ENCODE results near the gene LRRC28. TPM values are rescaled to one million over a fixed set of nuclear protein-coding genes. Genes with fewer than 3 reads are reported as not detected.

Gene LRRC28
- total RNA-seq, 1 experiment from 2014 or later, result 21.4 TPM

- Histone ChIP-seq H2AFZ (ENCODE audit: low read depth, low read length, poor library complexity, severe bottlenecking) (no peak overlapping the region), H3K4me3 (replicated peaks in 1 of 2; ENCODE audit: low read depth in 1 of 2, low read length in 2 of 2) (no peak overlapping the region), H3K9me3 (ENCODE audit: control insufficient read depth in 1 of 2, insufficient read depth in 1 of 2, low read depth in 1 of 2, low read length in 2 of 2) (no peaks in the 10 kb centered on the region), H3K4me2 (ENCODE audit: low read length) (no peak overlapping the region), H3K27me3 (ENCODE audit: insufficient read depth, low read length) (no peaks in the 10 kb centered on the region), H3K9me2 (ENCODE audit: insufficient read depth) (no peaks in the 10 kb centered on the region), H3K9ac (ENCODE audit: low read length) (no peak overlapping the region), H3K79me2 (ENCODE audit: insufficient read depth, low read length) (no peaks in the 10 kb centered on the region), H4K20me1 (ENCODE audit: insufficient read depth) (no peaks in the 10 kb centered on the region), H3K4me1 (ENCODE audit: control insufficient read depth in 1 of 2, insufficient read depth in 2 of 2, low read length in 2 of 2) (no peaks in the 10 kb centered on the region), H3K36me3 (ENCODE audit: control insufficient read depth in 1 of 2, insufficient read depth in 2 of 2, low read length in 2 of 2) (no peaks in the 10 kb centered on the region), H3K27ac (ENCODE audit: low read depth, low read length) (no peak overlapping the region)
- no peak for TF ChIP-seq EZH2phosphoT487 (IDR thresholded peaks at IDR 0.05; ENCODE audit: borderline replicate concordance)
- TF ChIP-seq YY1 (IDR thresholded peaks at IDR 0.05; ENCODE audit: extremely low read depth, insufficient replicate concordance, low read depth, low read length), result no peak
- TF ChIP-seq EGR1 (IDR thresholded peaks at IDR 0.05; ENCODE audit: low read depth), result no peak
- ChIA-PET RAD21 (ENCODE audit: low non-redundant PET in 1 of 2, low total read pairs in 2 of 2, uncharacterized antibody in 2 of 2, unreplicated experiment in 2 of 2) (no interaction called here), CTCF (interaction anchor here (1.0 kb wide), 1 partner anchor 362 kb away, joined by 3 read pairs; no protein-coding TSS in a partner anchor), POLR2A (no interaction called here)
- BruUV-seq (replicated peaks), result no TSS peak
- intact Hi-C loops (cut with micrococcal nuclease), result no loop called here
- ATAC-seq (no peak), DNase-seq (ENCODE audit: low read depth, low spot score) (no peak)
Measured at GRCh38 chr15:99341786-99342185, 90.5 kb downstream of the LRRC28 start.

- intact Hi-C loops (cut with micrococcal nuclease), result no loop called here
- H3K79me2 ChIP-seq (ENCODE audit: insufficient read depth, low read length), result no peaks in the 10 kb centered on the region
- no peak overlapping the region for H3K9ac ChIP-seq (ENCODE audit: low read length)
- no peak overlapping the region for H3K4me2 ChIP-seq (ENCODE audit: low read length)
- no peak for ATAC-seq
- ChIA-PET RAD21 (ENCODE audit: low non-redundant PET in 1 of 2, low total read pairs in 2 of 2, uncharacterized antibody in 2 of 2, unreplicated experiment in 2 of 2) (no interaction called here), CTCF (interaction anchor here (2.3 kb wide), 1 partner anchor 361 kb away, joined by 8 read pairs; no protein-coding TSS in a partner anchor), POLR2A (no interaction called here)
- H2AFZ ChIP-seq (ENCODE audit: low read depth, low read length, poor library complexity, severe bottlenecking), result no peak overlapping the region
- no peak overlapping the region for H3K4me3 ChIP-seq (replicated peaks in 1 of 2; ENCODE audit: low read depth in 1 of 2, low read length in 2 of 2)
- no peaks in the 10 kb centered on the region for H3K27me3 ChIP-seq (ENCODE audit: insufficient read depth, low read length)
- no peaks in the 10 kb centered on the region for H3K9me2 ChIP-seq (ENCODE audit: insufficient read depth)
- no peak for TF ChIP-seq ATF3 (IDR thresholded peaks at IDR 0.05)
- no peak for TF ChIP-seq REST (IDR thresholded peaks at IDR 0.05; ENCODE audit: low read depth)
- TF ChIP-seq FOSL1 (IDR thresholded peaks at IDR 0.05; ENCODE audit: low read depth), result no peak
- no peak for TF ChIP-seq ZNF274 (IDR thresholded peaks at IDR 0.05; ENCODE audit: low read depth, low read length)
- no peak for TF ChIP-seq YY1 (IDR thresholded peaks at IDR 0.05; ENCODE audit: extremely low read depth, insufficient replicate concordance, low read depth, low read length)
- TF ChIP-seq RAD21 (IDR thresholded peaks at IDR 0.05; ENCODE audit: low read depth), result no peak
- no peak for TF ChIP-seq POLR2A (IDR thresholded peaks at IDR 0.05; ENCODE audit: borderline replicate concordance, extremely low read depth, insufficient read depth, insufficient read length)
- TF ChIP-seq JUND (IDR thresholded peaks at IDR 0.05), result no peak
- TF ChIP-seq SIN3A (IDR thresholded peaks at IDR 0.05; ENCODE audit: low read depth), result no peak
- TF ChIP-seq EGR1 (IDR thresholded peaks at IDR 0.05; ENCODE audit: low read depth), result no peak
- no peak for TF ChIP-seq CTCF (IDR thresholded peaks at IDR 0.05 in 2 of 3, conservative IDR thresholded peaks at IDR 0.05 in 1 of 3; ENCODE audit: borderline replicate concordance in 1 of 3, insufficient read depth in 1 of 3, low read depth in 2 of 3, low read length in 2 of 3)
- no peak for TF ChIP-seq EZH2phosphoT487 (IDR thresholded peaks at IDR 0.05; ENCODE audit: borderline replicate concordance)
- no peak for TF ChIP-seq MAX (IDR thresholded peaks at IDR 0.05)
- no peak for TF ChIP-seq EZH2 (IDR thresholded peaks at IDR 0.05)
- TF ChIP-seq CEBPB (IDR thresholded peaks at IDR 0.05; ENCODE audit: low read depth), result no peak
- TF ChIP-seq POLR2AphosphoS5 (IDR thresholded peaks at IDR 0.05; ENCODE audit: low read depth, low read length), result no peak
- no peaks in the 10 kb centered on the region for H3K36me3 ChIP-seq (ENCODE audit: control insufficient read depth in 1 of 2, insufficient read depth in 2 of 2, low read length in 2 of 2)
- no peaks in the 10 kb centered on the region for H3K4me1 ChIP-seq (ENCODE audit: control insufficient read depth in 1 of 2, insufficient read depth in 2 of 2, low read length in 2 of 2)
- DNase-seq (ENCODE audit: low read depth, low spot score), result no peak
- no peaks in the 10 kb centered on the region for H4K20me1 ChIP-seq (ENCODE audit: insufficient read depth)
- no peak overlapping the region for H3K27ac ChIP-seq (ENCODE audit: low read depth, low read length)
- no TSS peak for BruUV-seq (replicated peaks)
- H3K9me3 ChIP-seq (ENCODE audit: control insufficient read depth in 1 of 2, insufficient read depth in 1 of 2, low read depth in 1 of 2, low read length in 2 of 2), result no peaks in the 10 kb centered on the region
Measured at GRCh38 chr15:99343208-99343607, 91.9 kb downstream of the LRRC28 start.

Data from HCT116 (cell line).